Vagina (tissue), 2 donors: ENCODE data around the gene LDAH. TPM values are rescaled to one million over a fixed set of nuclear protein-coding genes. Genes with fewer than 3 reads are reported as not detected.

ENCODE experiments used
- DNase-seq, 2 donors: peaks; one replicate each; pipeline ENCODE4 v3.0.0-alpha.2; 2017; ENCODE audit errors: extremely low spot score in 2 of 2
- H3K27ac ChIP-seq: fragments of 200-600 bp; sonication (generic); one replicate; pipeline ENCODE4 v1.5.1; 2019
- H3K27me3 ChIP-seq: fragments of 200-600 bp; sonication (generic); one replicate; pipeline ENCODE4 v1.5.1; 2019
- H3K36me3 ChIP-seq, 2 donors: fragments of 200-600 bp; sonication (generic); one replicate each; pipeline ENCODE4 v1.5.1; 2017 to 2019
- H3K4me1 ChIP-seq: fragments of 200-600 bp; sonication (generic); one replicate; pipeline ENCODE4 v1.5.1; 2019
- H3K4me3 ChIP-seq, 2 donors: fragments of 200-600 bp; sonication (generic); 1 replicate in 1 of 2; 2 replicates in 1 of 2; pipeline ENCODE4 v1.5.1; 2016 to 2019
- H3K9me3 ChIP-seq: fragments of 200-600 bp; sonication (generic); one replicate; pipeline ENCODE4 v1.5.1; 2019
- CTCF ChIP-seq, 3 experiments: fragments of 450-650 bp in 2 of 3; fragments of 200-600 bp in 1 of 3; sonication (generic) in 1 of 3; IDR thresholded peaks; one replicate each; pipeline ENCODE4 v1.5.1; 2017 to 2019; ENCODE audit warnings: antibody characterized with exemption in 3 of 3, mild to moderate bottlenecking in 2 of 3, moderate library complexity in 2 of 3
- POLR2A ChIP-seq, 2 donors: fragments of 450-650 bp; IDR thresholded peaks; one replicate each; pipeline ENCODE4 v1.6.1; 2017; ENCODE audit warnings: antibody characterized with exemption in 2 of 2, mild to moderate bottlenecking in 2 of 2, moderate library complexity in 2 of 2
- POLR2AphosphoS5 ChIP-seq, 2 donors: sonication (generic); formaldehyde crosslinking; IDR thresholded peaks; one replicate each; pipeline ENCODE4 v1.9.0; 2017; ENCODE audit warnings: antibody characterized with exemption in 2 of 2, mild to moderate bottlenecking in 2 of 2, low read depth in 1 of 2; ENCODE audit not compliant: insufficient read depth in 1 of 2
- intact Hi-C: fragments of 100-400 bp; cut with DNase I; formaldehyde crosslinking; loops from one replicate; pipeline ENCODE4 v1.15.1; 2023
- total RNA-seq: library from RNA; depleted of rRNA; stranded (reverse); fragments of >200 nt; gene quantifications from one replicate; pipeline ENCODE4 v1.2.3, GENCODE V29; 2016

LDAH gene
- total RNA-seq, 1 donor from 2014 or later: 9.1 TPM

- DNase-seq: no peak
- TF ChIP-seq POLR2A (IDR thresholded peaks at IDR 0.05) (no peak), CTCF (IDR thresholded peaks at IDR 0.05) (no peak), POLR2AphosphoS5 (IDR thresholded peaks at IDR 0.05; ENCODE audit: insufficient read depth in 1 of 2, low read depth in 1 of 2) (no peak)
- no peaks in the 10 kb centered on the region for H3K4me1 ChIP-seq
- no peaks in the 10 kb centered on the region for H3K36me3 ChIP-seq
- H3K4me3 ChIP-seq: no peak overlapping the region
- no peaks in the 10 kb centered on the region for H3K27me3 ChIP-seq
- no peak overlapping the region for H3K27ac ChIP-seq
- no peaks in the 10 kb centered on the region for H3K9me3 ChIP-seq
- intact Hi-C loops: no loop called here
Measured at GRCh38 chr2:20766798-20767644, 55.9 kb downstream of the LDAH start.

DNA sequence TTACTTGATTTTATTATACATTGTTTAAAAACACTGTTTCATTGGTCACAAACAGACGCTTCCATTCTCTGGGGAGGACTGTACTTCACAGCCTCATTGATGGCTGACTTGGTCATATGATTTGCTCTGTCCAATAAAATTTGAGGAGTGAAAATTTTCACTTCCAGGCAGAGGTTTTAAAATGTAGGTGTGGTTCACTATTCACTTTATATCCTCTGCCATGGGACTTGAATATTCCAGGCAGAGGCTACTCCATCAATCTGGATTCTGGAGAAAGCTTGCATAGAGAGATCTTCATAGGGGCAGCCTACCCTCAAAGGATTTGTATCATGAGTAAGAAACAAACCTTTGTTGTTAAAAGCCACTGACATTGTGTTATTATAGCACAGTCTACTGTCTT, 56.7 kb downstream of the LDAH start:
- intact Hi-C loops: no loop called here
- TF ChIP-seq POLR2AphosphoS5 (IDR thresholded peaks at IDR 0.05; ENCODE audit: insufficient read depth in 1 of 2, low read depth in 1 of 2) (no peak), CTCF (IDR thresholded peaks at IDR 0.05) (no peak), POLR2A (IDR thresholded peaks at IDR 0.05) (no peak)
- H3K4me3 ChIP-seq: no peak overlapping the region

GRCh38 chr2:20762945-20763683, 59.8 kb downstream of the LDAH start:
- DNase-seq: no peak
- H3K36me3 ChIP-seq: peaks cover 0 to 8% of the 10 kb centered on the region in 2 donors
- no peak for TF ChIP-seq CTCF (IDR thresholded peaks at IDR 0.05)
- TF ChIP-seq POLR2A (IDR thresholded peaks at IDR 0.05): no peak
- no peak for TF ChIP-seq POLR2AphosphoS5 (IDR thresholded peaks at IDR 0.05; ENCODE audit: insufficient read depth in 1 of 2, low read depth in 1 of 2)
- H3K27ac ChIP-seq: no peak overlapping the region
- H3K4me3 ChIP-seq: no peak overlapping the region
- H3K9me3 ChIP-seq: no peaks in the 10 kb centered on the region
- no peaks in the 10 kb centered on the region for H3K4me1 ChIP-seq
- H3K27me3 ChIP-seq: no peaks in the 10 kb centered on the region
- intact Hi-C loops: no loop called here

More for the DNA sequence above, 56.7 kb downstream of the LDAH start:
- H3K27me3 ChIP-seq: no peaks in the 10 kb centered on the region
- no peaks in the 10 kb centered on the region for H3K36me3 ChIP-seq
- DNase-seq: no peak
- no peaks in the 10 kb centered on the region for H3K9me3 ChIP-seq
- no peaks in the 10 kb centered on the region for H3K4me1 ChIP-seq
- H3K27ac ChIP-seq: no peak overlapping the region

DNA sequence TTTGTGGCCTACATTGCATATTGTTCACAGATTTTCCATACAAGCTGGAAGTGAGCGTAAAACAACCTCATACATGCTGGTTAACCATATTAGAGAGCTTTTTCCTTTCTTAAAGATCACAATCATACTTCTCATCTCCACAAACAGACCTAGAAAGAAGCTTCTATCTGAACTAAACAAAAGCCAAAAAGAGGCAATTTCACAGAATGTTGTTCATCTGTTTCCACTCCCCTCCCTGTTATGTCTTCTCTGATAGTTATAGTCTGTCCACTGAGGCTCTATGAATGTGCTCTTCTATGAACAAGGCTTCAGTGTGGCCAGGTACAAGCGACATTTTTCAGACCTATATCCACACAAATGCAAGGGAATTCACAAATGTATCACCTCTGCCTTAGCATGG, 63.4 kb downstream of the LDAH start:
- Histone ChIP-seq H3K9me3 (no peaks in the 10 kb centered on the region), H3K27me3 (no peaks in the 10 kb centered on the region), H3K4me1 (no peaks in the 10 kb centered on the region), H3K27ac (no peak overlapping the region), H3K4me3 (no peak overlapping the region), H3K36me3 (peaks cover 0 to 8% of the 10 kb centered on the region in 2 donors)
- intact Hi-C loops: no loop called here
- no peak for TF ChIP-seq POLR2AphosphoS5 (IDR thresholded peaks at IDR 0.05; ENCODE audit: insufficient read depth in 1 of 2, low read depth in 1 of 2)
- TF ChIP-seq POLR2A (IDR thresholded peaks at IDR 0.05): no peak
- TF ChIP-seq CTCF (IDR thresholded peaks at IDR 0.05): no peak
- DNase-seq: no peak
